HCT116 (cell line): Measurements from ENCODE around the gene USP31. TPM values are rescaled to one million over a fixed set of nuclear protein-coding genes. Genes with fewer than 3 reads are reported as not detected.
A peak's percentile ranks its signal among the peaks of the same experiment; 100 is the strongest.

Source experiments
- ATAC-seq: fragments of 200-7000 bp; cut with Tn5 transposase; 2 replicates; pipeline ENCODE4 v1.9.1; 2020; ENCODE audit warnings: mild to moderate bottlenecking, moderate library complexity
- BruUV-seq: library from RNA; stranded (reverse); fragments of 400-500 nt; replicated peaks from 2 replicates; lab custom pipeline; 2021; lab: Mats Ljungman, UMichigan
- CTCF ChIA-PET: fragments of 300-600 bp; sonication (Branson Sonifier 250); formaldehyde crosslinking; loops from one replicate; lab custom pipeline; 2021; ENCODE audit warnings: antibody characterized with exemption; lab: Charles Lee
- POLR2A ChIA-PET: fragments of 300-600, 350-600 bp; sonication (Branson Sonifier 250); formaldehyde crosslinking; loops from one replicate; lab custom pipeline; 2021; ENCODE audit warnings: antibody characterized with exemption; lab: Charles Lee
- RAD21 ChIA-PET, 2 experiments: fragments of 300-600 bp; sonication (Branson Sonifier 250); formaldehyde crosslinking; loops; one replicate each; lab custom pipeline; 2023; ENCODE audit warnings: low total read pairs in 2 of 2; ENCODE audit not compliant: uncharacterized antibody in 2 of 2, unreplicated experiment in 2 of 2, low non-redundant PET in 1 of 2; lab: Charles Lee
- DNase-seq: peaks from one replicate; pipeline ENCODE4 v3.0.0-alpha.2; 2010; ENCODE audit warnings: low read depth, low spot score
- H2AFZ ChIP-seq: fragments of 200-600 bp; shearing (Covaris generic), sonication (generic); 2 replicates; pipeline ENCODE4 v1.6.1; 2017; ENCODE audit warnings: low read depth, mixed run types, mixed read lengths, antibody characterized with exemption, low read length; ENCODE audit not compliant: poor library complexity, severe bottlenecking
- H3K27ac ChIP-seq: 2 replicates; pipeline ENCODE4 v1.5.1; 2012; ENCODE audit warnings: low read depth, low read length
- H3K27me3 ChIP-seq: fragments of 200-600 bp; sonication (generic); 2 replicates; pipeline ENCODE4 v1.6.1; 2016; ENCODE audit warnings: mixed run types, low read length, mixed read lengths; ENCODE audit not compliant: insufficient read depth
- H3K36me3 ChIP-seq, 2 experiments: fragments of 200-500 bp in 1 of 2; fragments of 200-600 bp in 1 of 2; sonication (Bioruptor generic) in 1 of 2; sonication (generic) in 1 of 2; 2 replicates each; pipeline versions ENCODE4 v1.5.1 to v1.6.1; 2014 to 2016; ENCODE audit warnings: low read length in 2 of 2, inconsistent platforms in 1 of 2, mixed read lengths in 1 of 2, mixed run types in 1 of 2; ENCODE audit not compliant: insufficient read depth in 2 of 2, control insufficient read depth in 1 of 2
- H3K4me1 ChIP-seq, 2 experiments: fragments of 200-600 bp in 1 of 2; sonication (generic) in 1 of 2; 2 replicates each; pipeline versions ENCODE4 v1.5.1 to v1.6.1; 2012 to 2017; ENCODE audit warnings: low read length in 2 of 2, inconsistent platforms in 1 of 2, mild to moderate bottlenecking in 1 of 2, mixed read lengths in 1 of 2, mixed run types in 1 of 2, moderate library complexity in 1 of 2; ENCODE audit not compliant: insufficient read depth in 2 of 2, control insufficient read depth in 1 of 2
- H3K4me2 ChIP-seq: fragments of 200-600 bp; sonication (generic); 2 replicates; pipeline ENCODE4 v1.6.1; 2017; ENCODE audit warnings: mixed run types, low read length, mixed read lengths
- H3K4me3 ChIP-seq, 2 experiments: fragments of 200-600 bp in 1 of 2; sonication (generic) in 1 of 2; replicated peaks in 1 of 2; 2 replicates each; pipeline ENCODE4 v1.5.1; 2011 to 2016; ENCODE audit warnings: low read length in 2 of 2, control low read depth in 1 of 2, low read depth in 1 of 2, mild to moderate bottlenecking in 1 of 2, mixed read lengths in 1 of 2, mixed run types in 1 of 2
- H3K79me2 ChIP-seq: fragments of 200-600 bp; sonication (generic); 2 replicates; pipeline ENCODE4 v1.6.1; 2017; ENCODE audit warnings: mild to moderate bottlenecking, mixed run types, low read length, moderate library complexity, mixed read lengths; ENCODE audit not compliant: insufficient read depth
- H3K9ac ChIP-seq: fragments of 200-600 bp; sonication (generic); 2 replicates; pipeline ENCODE4 v1.6.1; 2016; ENCODE audit warnings: low read length, mixed read lengths
- H3K9me2 ChIP-seq: fragments of 200-600 bp; sonication (generic), shearing (Covaris generic); 2 replicates; pipeline ENCODE4 v1.6.1; 2017; ENCODE audit warnings: mixed run types, mild to moderate bottlenecking, moderate library complexity; ENCODE audit not compliant: insufficient read depth
- H3K9me3 ChIP-seq, 2 experiments: fragments of 200-500 bp in 1 of 2; fragments of 200-600 bp in 1 of 2; sonication (Bioruptor generic) in 1 of 2; sonication (generic) in 1 of 2; 2 replicates each; pipeline ENCODE4 v1.6.1; 2014 to 2017; ENCODE audit warnings: low read length in 2 of 2, mixed read lengths in 2 of 2, inconsistent platforms in 1 of 2, low read depth in 1 of 2, mild to moderate bottlenecking in 1 of 2, mixed run types in 1 of 2, moderate library complexity in 1 of 2; ENCODE audit not compliant: control insufficient read depth in 1 of 2, insufficient read depth in 1 of 2
- H4K20me1 ChIP-seq: fragments of 200-600 bp; sonication (generic), shearing (Covaris generic); 2 replicates; pipeline ENCODE4 v1.6.1; 2017; ENCODE audit warnings: mixed run types, mild to moderate bottlenecking, moderate library complexity; ENCODE audit not compliant: insufficient read depth
- CEBPB ChIP-seq: IDR thresholded peaks from 2 replicates; pipeline ENCODE4 v1.6.1; 2012; ENCODE audit warnings: low read depth
- ELF1 ChIP-seq: IDR thresholded peaks from 2 replicates; pipeline ENCODE4 v1.6.1; 2012; ENCODE audit warnings: low read depth, borderline replicate concordance
- EZH2 ChIP-seq: fragments of 200-600 bp; sonication (generic); IDR thresholded peaks from 2 replicates; pipeline ENCODE4 v1.6.1; 2017; ENCODE audit warnings: antibody characterized with exemption, mixed run types
- EZH2phosphoT487 ChIP-seq: fragments of 200-600 bp; IDR thresholded peaks from 2 replicates; pipeline ENCODE4 v1.6.1; 2018; ENCODE audit warnings: antibody characterized with exemption, borderline replicate concordance
- JUND ChIP-seq: IDR thresholded peaks from 2 replicates; pipeline ENCODE4 v1.6.1; 2012
- POLR2A ChIP-seq: IDR thresholded peaks from 2 replicates; pipeline ENCODE4 v1.7.0; 2011; ENCODE audit warnings: borderline replicate concordance; ENCODE audit not compliant: insufficient read depth, insufficient read length; ENCODE audit errors: extremely low read depth
- ZNF274 ChIP-seq: fragments of 200-500 bp; sonication (Bioruptor generic); IDR thresholded peaks from 2 replicates; pipeline ENCODE4 v1.6.1; 2014; ENCODE audit warnings: mild to moderate bottlenecking, low read depth, low read length, inconsistent platforms
- intact Hi-C: fragments of 100-400 bp; cut with micrococcal nuclease; formaldehyde crosslinking; loops from 2 replicates; pipeline ENCODE4 v1.10.0; 2022
- total RNA-seq: library from RNA; stranded (reverse); gene quantifications from one replicate; pipeline ENCODE4 v1.2.1, GENCODE V29; 2021; ENCODE audit not compliant: unreplicated experiment
- TF ChIP-seq, protein P1 (sequence below), 3 experiments: fragments of 200-600 bp in 1 of 3; sonication (generic) in 1 of 3; IDR thresholded peaks in 2 of 3; conservative IDR thresholded peaks in 1 of 3; 2 replicates each; pipeline ENCODE4 v1.5.1; 2012 to 2017; ENCODE audit warnings: low read depth in 2 of 3, low read length in 2 of 3, antibody characterized with exemption in 1 of 3, borderline replicate concordance in 1 of 3, control low read depth in 1 of 3, mild to moderate bottlenecking in 1 of 3, mixed read lengths in 1 of 3, mixed run types in 1 of 3, moderate library complexity in 1 of 3; ENCODE audit not compliant: insufficient read depth in 1 of 3
- TF ChIP-seq, protein P2 (sequence below): IDR thresholded peaks from 2 replicates; pipeline ENCODE4 v1.6.1; 2011; ENCODE audit warnings: mild to moderate bottlenecking, low read length, moderate library complexity; ENCODE audit not compliant: insufficient replicate concordance; ENCODE audit errors: extremely low read depth
- TF ChIP-seq, protein P3 (sequence below): IDR thresholded peaks from 2 replicates; pipeline ENCODE4 v1.6.1; 2012; ENCODE audit warnings: low read depth
- TF ChIP-seq, protein P4 (sequence below): IDR thresholded peaks from 2 replicates; pipeline ENCODE4 v1.6.1; 2012

USP31 gene
- total RNA-seq, 1 experiment from 2014 or later, result 12.2 TPM

DNA sequence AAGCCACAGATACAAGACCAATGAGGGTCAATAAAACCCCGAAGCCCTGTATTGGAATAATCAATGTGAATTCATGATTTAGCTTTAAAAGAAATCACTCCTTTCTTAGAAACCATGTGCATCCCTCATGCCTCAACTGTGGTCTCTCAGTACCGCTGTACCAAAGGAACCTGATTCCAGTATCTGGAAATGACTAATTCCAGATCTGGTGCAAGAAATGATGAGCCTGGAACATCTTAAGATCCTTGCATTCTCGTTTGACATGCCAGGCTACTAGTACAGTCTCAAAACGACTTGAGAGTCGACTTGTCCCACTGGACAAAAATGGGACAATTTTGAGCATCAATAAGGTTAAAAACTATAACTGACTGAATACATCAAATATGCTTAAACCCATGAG lies 21.2 kb downstream of the USP31 start (continued):
- TF ChIP-seq CEBPB, result no peak

DNA sequence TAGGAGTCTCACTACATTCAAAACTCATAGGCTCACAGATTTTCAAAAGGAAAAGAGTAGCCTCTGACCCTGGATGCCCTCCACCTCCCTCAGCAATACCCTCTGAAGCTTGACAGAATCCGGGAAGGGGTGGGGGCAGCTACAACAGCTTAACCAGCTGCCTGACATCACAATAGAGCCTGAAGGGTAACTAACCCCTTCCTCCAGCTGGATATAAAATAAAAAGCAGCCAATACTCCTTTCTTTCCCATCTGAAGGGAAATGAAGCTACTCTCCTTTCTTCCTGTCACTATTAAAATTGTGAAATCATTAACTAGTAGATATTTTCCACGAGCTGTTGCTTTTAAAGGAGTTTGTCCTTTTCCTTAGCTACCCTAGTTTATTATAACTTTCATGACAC lies 24.0 kb downstream of the USP31 start:
- Histone ChIP-seq H3K27ac (no peak overlapping the region), H3K27me3 (no peaks in the 10 kb centered on the region), H3K4me1 (peaks cover 0 to 17% of the 10 kb centered on the region in 2 experiments; a peak in 2 of 4 replicates), H3K9ac (no peak overlapping the region), H3K4me2 (no peak overlapping the region), H3K36me3 (no peaks in the 10 kb centered on the region), H3K9me3 (no peaks in the 10 kb centered on the region), H3K79me2 (peaks cover 95% of the 10 kb centered on the region), H2AFZ (no peak overlapping the region), H4K20me1 (no peaks in the 10 kb centered on the region), H3K9me2 (no peaks in the 10 kb centered on the region), H3K4me3 (no peak overlapping the region)
- intact Hi-C loops, result no loop called here
- BruUV-seq, result TSS peak; percentile 25
- no peak for ATAC-seq
- RAD21 ChIA-PET, result no interaction called here
- TF ChIP-seq EZH2, result no peak
- TF ChIP-seq, protein P1, sequence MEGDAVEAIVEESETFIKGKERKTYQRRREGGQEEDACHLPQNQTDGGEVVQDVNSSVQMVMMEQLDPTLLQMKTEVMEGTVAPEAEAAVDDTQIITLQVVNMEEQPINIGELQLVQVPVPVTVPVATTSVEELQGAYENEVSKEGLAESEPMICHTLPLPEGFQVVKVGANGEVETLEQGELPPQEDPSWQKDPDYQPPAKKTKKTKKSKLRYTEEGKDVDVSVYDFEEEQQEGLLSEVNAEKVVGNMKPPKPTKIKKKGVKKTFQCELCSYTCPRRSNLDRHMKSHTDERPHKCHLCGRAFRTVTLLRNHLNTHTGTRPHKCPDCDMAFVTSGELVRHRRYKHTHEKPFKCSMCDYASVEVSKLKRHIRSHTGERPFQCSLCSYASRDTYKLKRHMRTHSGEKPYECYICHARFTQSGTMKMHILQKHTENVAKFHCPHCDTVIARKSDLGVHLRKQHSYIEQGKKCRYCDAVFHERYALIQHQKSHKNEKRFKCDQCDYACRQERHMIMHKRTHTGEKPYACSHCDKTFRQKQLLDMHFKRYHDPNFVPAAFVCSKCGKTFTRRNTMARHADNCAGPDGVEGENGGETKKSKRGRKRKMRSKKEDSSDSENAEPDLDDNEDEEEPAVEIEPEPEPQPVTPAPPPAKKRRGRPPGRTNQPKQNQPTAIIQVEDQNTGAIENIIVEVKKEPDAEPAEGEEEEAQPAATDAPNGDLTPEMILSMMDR (IDR thresholded peaks at IDR 0.05 in 2 of 3, conservative IDR thresholded peaks at IDR 0.05 in 1 of 3; ENCODE audit: borderline replicate concordance in 1 of 3, insufficient read depth in 1 of 3, low read depth in 2 of 3, low read length in 2 of 3), result no peak
- TF ChIP-seq JUND, result no peak
- no peak for TF ChIP-seq EZH2phosphoT487
- no peak for TF ChIP-seq ELF1
- no peak for TF ChIP-seq ZNF274
- TF ChIP-seq, protein P2, sequence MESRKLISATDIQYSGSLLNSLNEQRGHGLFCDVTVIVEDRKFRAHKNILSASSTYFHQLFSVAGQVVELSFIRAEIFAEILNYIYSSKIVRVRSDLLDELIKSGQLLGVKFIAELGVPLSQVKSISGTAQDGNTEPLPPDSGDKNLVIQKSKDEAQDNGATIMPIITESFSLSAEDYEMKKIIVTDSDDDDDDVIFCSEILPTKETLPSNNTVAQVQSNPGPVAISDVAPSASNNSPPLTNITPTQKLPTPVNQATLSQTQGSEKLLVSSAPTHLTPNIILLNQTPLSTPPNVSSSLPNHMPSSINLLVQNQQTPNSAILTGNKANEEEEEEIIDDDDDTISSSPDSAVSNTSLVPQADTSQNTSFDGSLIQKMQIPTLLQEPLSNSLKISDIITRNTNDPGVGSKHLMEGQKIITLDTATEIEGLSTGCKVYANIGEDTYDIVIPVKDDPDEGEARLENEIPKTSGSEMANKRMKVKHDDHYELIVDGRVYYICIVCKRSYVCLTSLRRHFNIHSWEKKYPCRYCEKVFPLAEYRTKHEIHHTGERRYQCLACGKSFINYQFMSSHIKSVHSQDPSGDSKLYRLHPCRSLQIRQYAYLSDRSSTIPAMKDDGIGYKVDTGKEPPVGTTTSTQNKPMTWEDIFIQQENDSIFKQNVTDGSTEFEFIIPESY, result no peak
- TF ChIP-seq, protein P3, sequence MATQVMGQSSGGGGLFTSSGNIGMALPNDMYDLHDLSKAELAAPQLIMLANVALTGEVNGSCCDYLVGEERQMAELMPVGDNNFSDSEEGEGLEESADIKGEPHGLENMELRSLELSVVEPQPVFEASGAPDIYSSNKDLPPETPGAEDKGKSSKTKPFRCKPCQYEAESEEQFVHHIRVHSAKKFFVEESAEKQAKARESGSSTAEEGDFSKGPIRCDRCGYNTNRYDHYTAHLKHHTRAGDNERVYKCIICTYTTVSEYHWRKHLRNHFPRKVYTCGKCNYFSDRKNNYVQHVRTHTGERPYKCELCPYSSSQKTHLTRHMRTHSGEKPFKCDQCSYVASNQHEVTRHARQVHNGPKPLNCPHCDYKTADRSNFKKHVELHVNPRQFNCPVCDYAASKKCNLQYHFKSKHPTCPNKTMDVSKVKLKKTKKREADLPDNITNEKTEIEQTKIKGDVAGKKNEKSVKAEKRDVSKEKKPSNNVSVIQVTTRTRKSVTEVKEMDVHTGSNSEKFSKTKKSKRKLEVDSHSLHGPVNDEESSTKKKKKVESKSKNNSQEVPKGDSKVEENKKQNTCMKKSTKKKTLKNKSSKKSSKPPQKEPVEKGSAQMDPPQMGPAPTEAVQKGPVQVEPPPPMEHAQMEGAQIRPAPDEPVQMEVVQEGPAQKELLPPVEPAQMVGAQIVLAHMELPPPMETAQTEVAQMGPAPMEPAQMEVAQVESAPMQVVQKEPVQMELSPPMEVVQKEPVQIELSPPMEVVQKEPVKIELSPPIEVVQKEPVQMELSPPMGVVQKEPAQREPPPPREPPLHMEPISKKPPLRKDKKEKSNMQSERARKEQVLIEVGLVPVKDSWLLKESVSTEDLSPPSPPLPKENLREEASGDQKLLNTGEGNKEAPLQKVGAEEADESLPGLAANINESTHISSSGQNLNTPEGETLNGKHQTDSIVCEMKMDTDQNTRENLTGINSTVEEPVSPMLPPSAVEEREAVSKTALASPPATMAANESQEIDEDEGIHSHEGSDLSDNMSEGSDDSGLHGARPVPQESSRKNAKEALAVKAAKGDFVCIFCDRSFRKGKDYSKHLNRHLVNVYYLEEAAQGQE, result no peak
- TF ChIP-seq, protein P4, sequence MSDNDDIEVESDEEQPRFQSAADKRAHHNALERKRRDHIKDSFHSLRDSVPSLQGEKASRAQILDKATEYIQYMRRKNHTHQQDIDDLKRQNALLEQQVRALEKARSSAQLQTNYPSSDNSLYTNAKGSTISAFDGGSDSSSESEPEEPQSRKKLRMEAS, result no peak
- no peak for TF ChIP-seq POLR2A
- POLR2A ChIA-PET, result no interaction called here
- CTCF ChIA-PET, result no interaction called here
- no peak for DNase-seq
